OCI-LY1 (cell line): ENCODE results near the gene PRRC1.

Source experiments
- H2AFZ ChIP-seq: fragments of 200-600 bp; sonication (generic), shearing (Covaris generic); 2 replicates; pipeline ENCODE4 v1.6.0; 2014; ENCODE audit warnings: antibody characterized with exemption, mild to moderate bottlenecking, low read length
- H3F3A ChIP-seq: fragments of 200-600 bp; sonication (generic), shearing (Covaris generic); 2 replicates; pipeline ENCODE4 v1.6.0; 2014; ENCODE audit warnings: mild to moderate bottlenecking, antibody characterized with exemption, low read length, moderate library complexity; ENCODE audit not compliant: insufficient read depth
- H3K27ac ChIP-seq: fragments of 200-600 bp; sonication (generic); 2 replicates; pipeline ENCODE4 v1.5.1; 2014; ENCODE audit warnings: low read length, mixed run types, mild to moderate bottlenecking, low read depth; ENCODE audit not compliant: poor library complexity, severe bottlenecking
- H3K27me3 ChIP-seq: fragments of 200-600 bp; sonication (generic); 2 replicates; pipeline ENCODE4 v1.6.0; 2014; ENCODE audit warnings: antibody characterized with exemption, mild to moderate bottlenecking, low read length, moderate library complexity; ENCODE audit not compliant: insufficient read depth
- H3K36me3 ChIP-seq: fragments of 200-600 bp; sonication (generic); 2 replicates; pipeline ENCODE4 v1.6.1; 2014; ENCODE audit warnings: mild to moderate bottlenecking, antibody characterized with exemption, low read length, moderate library complexity, mixed read lengths; ENCODE audit not compliant: insufficient read depth
- H3K4me1 ChIP-seq: fragments of 200-600 bp; sonication (generic); 2 replicates; pipeline ENCODE4 v1.5.1; 2014; ENCODE audit warnings: mild to moderate bottlenecking, low read length, moderate library complexity; ENCODE audit not compliant: insufficient read depth, severe bottlenecking
- H3K4me2 ChIP-seq: fragments of 200-600 bp; sonication (generic), shearing (Covaris generic); 2 replicates; pipeline ENCODE4 v1.6.1; 2014; ENCODE audit warnings: low read length
- H3K4me3 ChIP-seq: fragments of 200-600 bp; sonication (generic); 2 replicates; pipeline ENCODE4 v1.5.1; 2014; ENCODE audit warnings: low read length, low read depth, mild to moderate bottlenecking, mixed read lengths; ENCODE audit not compliant: poor library complexity, severe bottlenecking
- H3K79me2 ChIP-seq: fragments of 200-600 bp; shearing (Covaris generic); 2 replicates; pipeline ENCODE4 v1.6.1; 2016; ENCODE audit warnings: mixed run types, low read length, mixed read lengths; ENCODE audit not compliant: insufficient read depth
- H3K9ac ChIP-seq: fragments of 200-600 bp; sonication (generic), shearing (Covaris generic); 2 replicates; pipeline ENCODE4 v1.6.1; 2014; ENCODE audit warnings: mild to moderate bottlenecking, low read length, mixed read lengths
- H3K9me2 ChIP-seq: fragments of 200-600 bp; sonication (generic), shearing (Covaris generic); 2 replicates; pipeline ENCODE4 v1.6.1; 2014; ENCODE audit warnings: low read depth, mild to moderate bottlenecking, low read length, mixed read lengths
- H3K9me3 ChIP-seq: fragments of 200-600 bp; shearing (Covaris generic); 2 replicates; pipeline ENCODE4 v1.6.1; 2014; ENCODE audit warnings: low read length, mixed read lengths
- H4K20me1 ChIP-seq: fragments of 200-600 bp; sonication (generic), shearing (Covaris generic); 2 replicates; pipeline ENCODE4 v1.6.0; 2016; ENCODE audit warnings: mild to moderate bottlenecking, low read length; ENCODE audit not compliant: insufficient read depth
- CTCF ChIP-seq: fragments of 200-600 bp; sonication (generic), shearing (Covaris generic); IDR thresholded peaks from 2 replicates; pipeline ENCODE4 v1.5.1; 2017; ENCODE audit warnings: mild to moderate bottlenecking, antibody characterized with exemption, low read length, moderate library complexity, mixed read lengths
- EZH2 ChIP-seq: fragments of 200-600 bp; sonication (generic), shearing (Covaris generic); IDR thresholded peaks from 2 replicates; pipeline ENCODE4 v1.8.0; 2017; ENCODE audit warnings: borderline replicate concordance, mixed run types, mild to moderate bottlenecking, antibody characterized with exemption, low read length, moderate library complexity, mixed read lengths

The PRRC1 gene

GRCh38 chr5:127550652-127551409 is 33.4 kb downstream of the PRRC1 start:
- no peak overlapping the region for H3K9ac ChIP-seq
- H3K36me3 ChIP-seq, result peaks cover 82% of the 10 kb centered on the region
- no peaks in the 10 kb centered on the region for H3K9me2 ChIP-seq

GRCh38 chr5:127551410-127552041 is 34.1 kb downstream of the PRRC1 start:
- Histone ChIP-seq H3K27ac (no peak overlapping the region), H2AFZ (no peak overlapping the region), H3K9me2 (no peaks in the 10 kb centered on the region), H4K20me1 (no peaks in the 10 kb centered on the region), H3K27me3 (no peaks in the 10 kb centered on the region), H3K79me2 (no peaks in the 10 kb centered on the region), H3K4me2 (no peak overlapping the region), H3K36me3 (peaks cover 75% of the 10 kb centered on the region), H3K9me3 (no peaks in the 10 kb centered on the region), H3K9ac (no peak overlapping the region), H3K4me1 (no peaks in the 10 kb centered on the region), H3K4me3 (no peak overlapping the region), H3F3A (no peaks in the 10 kb centered on the region)
- TF ChIP-seq EZH2 (no peak), CTCF (no peak)

More at GRCh38 chr5:127550652-127551409, 33.4 kb downstream of the PRRC1 start:
- no peaks in the 10 kb centered on the region for H3K79me2 ChIP-seq
- no peaks in the 10 kb centered on the region for H3K4me1 ChIP-seq
- no peaks in the 10 kb centered on the region for H4K20me1 ChIP-seq
- no peak overlapping the region for H3K4me2 ChIP-seq
- no peak for TF ChIP-seq CTCF
- no peak for TF ChIP-seq EZH2
- no peaks in the 10 kb centered on the region for H3K9me3 ChIP-seq
- H3F3A ChIP-seq, result no peaks in the 10 kb centered on the region
- H2AFZ ChIP-seq, result no peak overlapping the region
- H3K27ac ChIP-seq, result no peak overlapping the region
- H3K27me3 ChIP-seq, result no peaks in the 10 kb centered on the region
- no peak overlapping the region for H3K4me3 ChIP-seq

- H3K4me2 ChIP-seq, result no peak overlapping the region
- 0 out of 2 replicates have a peak, but pooled peaks cover 6% of the 10 kb centered on the region for H3K79me2 ChIP-seq
- H3K4me3 ChIP-seq, result no peak overlapping the region
- H3K27ac ChIP-seq, result no peak overlapping the region
- H3K4me1 ChIP-seq, result no peaks in the 10 kb centered on the region
- no peaks in the 10 kb centered on the region for H3K27me3 ChIP-seq
- H2AFZ ChIP-seq, result no peak overlapping the region
- no peaks in the 10 kb centered on the region for H3K9me3 ChIP-seq
- no peak overlapping the region for H3K9ac ChIP-seq
- peaks cover 36% of the 10 kb centered on the region for H3K36me3 ChIP-seq
- H3K9me2 ChIP-seq, result no peaks in the 10 kb centered on the region
- TF ChIP-seq EZH2, result no peak
- no peak for TF ChIP-seq CTCF
- no peaks in the 10 kb centered on the region for H3F3A ChIP-seq
- no peaks in the 10 kb centered on the region for H4K20me1 ChIP-seq
Observed at GRCh38 chr5:127555826-127556225, 38.4 kb downstream of the PRRC1 start.
